22Rv1 (cell line): ENCODE measurements around the gene PRDM9.
A peak's percentile ranks its signal among the peaks of the same experiment; 100 is the strongest.

ENCODE experiments used
- H3K27ac ChIP-seq: fragments of 450-650 bp; 2 replicates; pipeline ENCODE4 v1.5.1; 2017
- ZFX ChIP-seq: fragments of 450-650 bp; IDR thresholded peaks from 2 replicates; pipeline ENCODE4 v1.6.1; 2017; ENCODE audit warnings: antibody characterized with exemption, borderline replicate concordance
- TF ChIP-seq, protein P1 (sequence below): fragments of 450-650 bp; IDR thresholded peaks from 2 replicates; pipeline ENCODE4 v1.5.1; 2017; ENCODE audit warnings: mild to moderate bottlenecking

PRDM9 gene

DNA sequence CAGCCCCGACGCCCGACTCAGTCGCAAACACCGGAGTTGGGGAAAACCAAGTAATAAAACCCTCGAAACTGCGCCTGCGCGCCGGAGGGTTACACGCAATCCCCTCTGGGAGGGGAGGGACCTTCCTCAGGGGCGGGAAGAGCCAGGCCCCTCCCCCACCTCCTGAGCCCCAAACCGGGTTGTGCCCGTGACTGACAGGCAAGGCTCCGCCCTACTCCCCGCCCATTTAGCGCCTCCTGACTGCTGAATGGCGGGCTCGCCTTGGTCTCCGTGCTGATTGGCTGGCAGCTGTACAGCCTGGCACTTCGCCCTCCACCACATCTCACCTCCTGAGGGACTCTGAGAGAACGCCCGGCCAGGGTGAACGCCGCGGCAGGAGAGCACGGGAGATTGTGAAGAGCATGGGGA lies at the start of gene PRDM9:
TSS of gene PRDM9 (plus strand) at position 332 of the 408 bp plus-strand sequence. CDS start 1,425 bp downstream, outside the sequence.
- peak within 1 kb of the TSS; percentile 86 for H3K27ac ChIP-seq
- TF ChIP-seq, protein P1, sequence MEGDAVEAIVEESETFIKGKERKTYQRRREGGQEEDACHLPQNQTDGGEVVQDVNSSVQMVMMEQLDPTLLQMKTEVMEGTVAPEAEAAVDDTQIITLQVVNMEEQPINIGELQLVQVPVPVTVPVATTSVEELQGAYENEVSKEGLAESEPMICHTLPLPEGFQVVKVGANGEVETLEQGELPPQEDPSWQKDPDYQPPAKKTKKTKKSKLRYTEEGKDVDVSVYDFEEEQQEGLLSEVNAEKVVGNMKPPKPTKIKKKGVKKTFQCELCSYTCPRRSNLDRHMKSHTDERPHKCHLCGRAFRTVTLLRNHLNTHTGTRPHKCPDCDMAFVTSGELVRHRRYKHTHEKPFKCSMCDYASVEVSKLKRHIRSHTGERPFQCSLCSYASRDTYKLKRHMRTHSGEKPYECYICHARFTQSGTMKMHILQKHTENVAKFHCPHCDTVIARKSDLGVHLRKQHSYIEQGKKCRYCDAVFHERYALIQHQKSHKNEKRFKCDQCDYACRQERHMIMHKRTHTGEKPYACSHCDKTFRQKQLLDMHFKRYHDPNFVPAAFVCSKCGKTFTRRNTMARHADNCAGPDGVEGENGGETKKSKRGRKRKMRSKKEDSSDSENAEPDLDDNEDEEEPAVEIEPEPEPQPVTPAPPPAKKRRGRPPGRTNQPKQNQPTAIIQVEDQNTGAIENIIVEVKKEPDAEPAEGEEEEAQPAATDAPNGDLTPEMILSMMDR = no peak
- no peak for TF ChIP-seq ZFX

DNA sequence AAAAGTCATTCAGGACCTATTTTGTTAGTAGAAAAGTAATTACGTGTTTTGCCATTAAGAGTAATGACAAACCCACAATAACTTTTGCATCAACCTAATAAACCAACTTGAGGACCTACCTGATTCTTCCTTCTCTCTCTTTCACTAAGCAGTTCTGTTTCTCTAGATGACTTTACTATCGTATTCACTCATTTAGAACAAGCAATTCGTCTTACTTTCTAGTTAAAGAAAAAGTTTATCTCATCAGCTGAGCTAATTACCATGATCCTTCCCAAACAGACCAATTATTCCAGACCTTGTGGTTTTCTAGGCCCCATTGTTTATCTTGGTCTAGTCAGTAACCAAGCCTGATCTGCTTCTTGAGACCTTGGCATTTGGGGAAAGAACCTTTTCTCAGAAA lies 49.6 kb upstream of the PRDM9 start:
- H3K27ac ChIP-seq = no peak overlapping the region
- TF ChIP-seq ZFX = no peak
- TF ChIP-seq, protein P1 = no peak

DNA sequence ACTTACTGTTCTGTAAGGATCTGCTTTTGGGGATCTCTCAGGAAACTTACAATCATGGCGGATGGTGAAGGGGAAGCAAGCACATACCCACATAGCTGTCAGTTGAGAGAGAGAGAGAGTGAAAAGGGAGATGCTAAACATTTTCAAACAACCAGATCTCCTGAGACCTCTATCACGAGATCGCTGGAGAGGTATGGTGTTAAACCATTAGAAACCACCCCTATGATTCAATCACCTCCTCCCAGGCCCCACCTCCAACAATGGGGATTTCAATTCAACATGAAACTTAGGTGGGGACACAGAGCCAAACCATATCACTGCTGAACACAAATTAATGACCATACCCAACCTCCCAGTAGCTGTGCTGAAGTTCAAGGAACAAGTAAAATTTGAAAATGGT lies 48.2 kb upstream of the PRDM9 start:
- TF ChIP-seq, protein P1 = no peak
- no peak for TF ChIP-seq ZFX

DNA sequence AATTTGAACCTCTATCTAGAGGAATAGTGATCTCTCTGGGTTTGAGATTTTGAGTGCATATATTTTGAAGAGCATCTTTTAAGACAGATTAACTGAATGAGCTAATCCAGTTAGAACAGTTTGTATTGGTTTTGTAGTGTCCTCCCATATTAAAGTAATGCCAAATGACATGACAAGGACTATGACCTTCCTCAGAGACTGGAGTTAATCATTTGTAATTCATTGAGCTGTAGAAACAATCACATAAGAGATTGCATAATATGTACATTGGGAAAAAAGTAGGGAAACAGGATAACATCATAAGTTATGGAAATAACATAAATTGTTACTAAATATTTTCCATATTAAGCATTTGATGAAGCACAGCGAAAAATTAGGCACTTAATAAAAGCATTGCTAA lies 45.8 kb upstream of the PRDM9 start:
- no peak overlapping the region for H3K27ac ChIP-seq
- no peak for TF ChIP-seq ZFX
- TF ChIP-seq, protein P1 = no peak

More for the DNA sequence above, 48.2 kb upstream of the PRDM9 start:
- H3K27ac ChIP-seq = no peak overlapping the region

DNA sequence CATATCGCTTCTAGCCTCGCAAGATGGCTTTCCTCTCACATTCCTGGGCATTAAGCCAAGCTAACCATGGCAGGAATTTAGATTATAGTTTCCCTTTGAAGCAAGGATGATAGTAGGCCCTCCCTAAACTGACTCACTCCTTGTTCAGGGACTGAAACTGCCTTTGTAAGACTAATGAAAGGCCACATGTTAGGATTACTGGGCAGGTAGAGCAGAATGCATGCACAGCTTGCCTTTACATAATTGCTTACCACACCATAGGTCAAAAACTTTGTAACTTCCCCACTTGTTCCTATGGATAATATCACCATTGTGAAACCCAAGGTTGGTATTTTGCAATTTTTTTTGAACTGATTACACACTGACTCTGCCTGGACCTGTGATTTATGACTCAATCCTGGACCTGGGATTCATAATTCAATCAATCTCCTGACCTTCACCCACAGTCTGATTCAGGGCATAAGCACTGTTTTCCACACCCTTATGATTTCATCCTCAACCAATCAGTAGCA lies 41.0 kb upstream of the PRDM9 start:
- no peak overlapping the region for H3K27ac ChIP-seq
- TF ChIP-seq, protein P1 = no peak
- TF ChIP-seq ZFX = no peak

DNA sequence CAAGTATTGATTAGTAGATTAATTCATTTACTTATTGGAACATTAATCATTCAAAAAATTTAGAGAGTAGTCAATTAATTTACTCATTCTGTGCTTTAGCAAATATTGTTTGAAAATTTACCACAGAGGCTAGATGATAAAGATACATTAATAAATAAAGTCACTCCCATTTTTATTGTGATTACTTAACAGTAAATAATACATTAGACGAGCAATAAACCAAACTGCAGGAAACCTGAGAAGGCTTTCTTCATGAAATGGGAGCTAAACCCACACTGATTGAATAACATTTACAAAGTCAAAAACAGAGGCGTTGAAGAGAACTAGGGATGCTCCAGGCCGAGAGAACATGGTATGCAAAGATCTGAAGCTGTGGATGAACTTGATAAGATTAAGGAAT lies 38.8 kb upstream of the PRDM9 start:
- peak overlapping the region; percentile 25; the same call in 1 of the 2 replicates for H3K27ac ChIP-seq
- TF ChIP-seq ZFX = no peak
- TF ChIP-seq, protein P1 = no peak

DNA sequence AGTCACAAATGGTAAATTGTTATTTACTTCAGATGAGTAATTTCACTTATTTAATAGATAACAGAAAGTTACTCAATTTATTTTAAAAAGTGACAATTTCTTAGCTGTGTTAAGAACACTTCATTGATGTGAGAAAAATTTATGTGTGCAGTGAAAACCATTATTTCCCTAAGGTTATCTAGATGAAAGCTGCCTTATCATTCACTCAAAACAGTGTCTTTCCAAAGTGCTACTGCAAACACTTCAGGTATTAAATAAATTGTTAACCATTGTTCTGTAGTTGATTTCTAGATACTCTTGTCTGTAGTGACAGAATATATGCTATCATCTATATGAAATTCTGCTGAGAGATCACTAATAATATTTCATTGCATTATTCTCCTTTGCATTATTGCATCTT lies 33.5 kb upstream of the PRDM9 start:
- no peak overlapping the region for H3K27ac ChIP-seq
- TF ChIP-seq, protein P1 = no peak
- no peak for TF ChIP-seq ZFX
